Measurements from ENCODE around the gene LRRC27. TPM values are rescaled to one million over a fixed set of nuclear protein-coding genes. Genes with fewer than 3 reads are reported as not detected.

LRRC27 gene
- total RNA-seq, 4 donors from 2014 or later: 1.5 to 5.3 (median 2.4) TPM

DNA sequence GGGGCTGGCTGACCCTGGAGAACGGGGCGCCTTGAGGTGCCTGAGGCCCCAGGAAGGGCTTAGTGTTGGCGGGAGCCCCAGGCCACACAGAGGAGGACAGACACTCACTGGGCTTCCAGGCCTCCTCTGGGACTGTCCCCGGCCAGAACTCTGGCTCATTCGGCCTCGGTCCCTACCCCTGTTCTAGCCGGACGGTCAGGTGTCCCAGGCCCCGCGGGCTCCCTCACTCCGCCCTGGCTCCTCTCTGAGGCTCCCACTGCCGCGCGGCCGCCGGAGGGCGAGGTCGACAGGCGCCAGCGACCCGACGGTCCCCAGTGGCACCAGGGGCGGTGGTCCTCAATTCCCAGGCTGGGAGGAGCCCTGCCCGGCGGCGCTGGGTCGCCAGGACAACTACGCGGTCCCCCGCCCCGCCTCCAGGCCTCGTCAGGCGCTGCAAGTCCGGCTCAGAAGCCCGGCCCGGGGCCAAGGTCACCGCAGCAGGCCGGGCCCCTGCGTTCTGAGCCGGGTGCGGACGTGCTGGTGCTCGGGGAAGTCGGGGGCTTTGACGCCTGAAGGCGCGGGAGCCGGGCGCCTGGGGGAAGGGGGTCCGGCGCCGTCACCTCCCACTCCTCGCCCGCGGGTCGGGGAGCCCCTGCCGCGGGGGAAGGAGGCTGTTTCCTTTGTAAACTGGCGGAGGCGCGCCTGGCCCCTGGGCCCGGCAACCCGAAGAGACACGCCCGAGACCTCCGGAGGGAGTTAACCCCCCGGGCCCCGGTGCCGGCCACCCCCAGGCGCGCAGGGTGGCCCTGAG lies 63.9 kb downstream of the LRRC27 start:
- peaks cover 32 to 50% (median 44%) of the 10 kb centered on the region in 3 donors for H3K4me1 ChIP-seq
- peak overlapping the region; percentile 82 to 98 (median 97) for H3K27ac ChIP-seq
- H3K9me3 ChIP-seq: no peaks in the 10 kb centered on the region
- DNase-seq: no peak
- peaks cover 0 to 8% (median 0%) of the 10 kb centered on the region in 3 donors for H3K36me3 ChIP-seq
- peak overlapping the region; percentile 68 to 87 (median 71) for H3K4me3 ChIP-seq
- WGBS, 2 donors: no CpG with 5 or more reads among the region's 71 CpGs
- TF ChIP-seq, protein P1, sequence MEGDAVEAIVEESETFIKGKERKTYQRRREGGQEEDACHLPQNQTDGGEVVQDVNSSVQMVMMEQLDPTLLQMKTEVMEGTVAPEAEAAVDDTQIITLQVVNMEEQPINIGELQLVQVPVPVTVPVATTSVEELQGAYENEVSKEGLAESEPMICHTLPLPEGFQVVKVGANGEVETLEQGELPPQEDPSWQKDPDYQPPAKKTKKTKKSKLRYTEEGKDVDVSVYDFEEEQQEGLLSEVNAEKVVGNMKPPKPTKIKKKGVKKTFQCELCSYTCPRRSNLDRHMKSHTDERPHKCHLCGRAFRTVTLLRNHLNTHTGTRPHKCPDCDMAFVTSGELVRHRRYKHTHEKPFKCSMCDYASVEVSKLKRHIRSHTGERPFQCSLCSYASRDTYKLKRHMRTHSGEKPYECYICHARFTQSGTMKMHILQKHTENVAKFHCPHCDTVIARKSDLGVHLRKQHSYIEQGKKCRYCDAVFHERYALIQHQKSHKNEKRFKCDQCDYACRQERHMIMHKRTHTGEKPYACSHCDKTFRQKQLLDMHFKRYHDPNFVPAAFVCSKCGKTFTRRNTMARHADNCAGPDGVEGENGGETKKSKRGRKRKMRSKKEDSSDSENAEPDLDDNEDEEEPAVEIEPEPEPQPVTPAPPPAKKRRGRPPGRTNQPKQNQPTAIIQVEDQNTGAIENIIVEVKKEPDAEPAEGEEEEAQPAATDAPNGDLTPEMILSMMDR (IDR thresholded peaks at IDR 0.05): peak in 1 of 6 experiments; percentile 5
- TF ChIP-seq POLR2A (IDR thresholded peaks at IDR 0.05): peak in 1 of 4 donors; percentile 57
- intact Hi-C loops (cut with DNase I): loop anchor here (2.0 to 10.0 kb wide), 2 partner anchors 57 to 239 kb away; no protein-coding TSS in a partner anchor
- no peaks in the 10 kb centered on the region for H3K27me3 ChIP-seq

- H3K4me1 ChIP-seq: peaks cover 38 to 57% (median 51%) of the 10 kb centered on the region in 3 donors
- H3K4me3 ChIP-seq: peak overlapping the region; percentile 68 to 87 (median 71)
- H3K9me3 ChIP-seq: no peaks in the 10 kb centered on the region
- no CpG with 5 or more reads among the region's 80 CpGs for WGBS, 2 donors
- no peak for DNase-seq
- H3K27ac ChIP-seq: peak overlapping the region; percentile 82 to 98 (median 97)
- intact Hi-C loops (cut with DNase I): loop anchor here (10.0 kb wide), 1 partner anchor 238 kb away; no protein-coding TSS in a partner anchor
- H3K36me3 ChIP-seq: peaks cover 0 to 8% (median 0%) of the 10 kb centered on the region in 3 donors
- TF ChIP-seq, protein P1 (IDR thresholded peaks at IDR 0.05): peak in 5 of 6 experiments; percentile 18 to 57 (median 47)
- no peak for TF ChIP-seq POLR2A (IDR thresholded peaks at IDR 0.05)
- H3K27me3 ChIP-seq: no peaks in the 10 kb centered on the region
These were observed 64.6 kb downstream of the LRRC27 start for GRCh38 chr10:132396494-132397035.

GRCh38 chr10:132397036-132397541 lies 65.1 kb downstream of the LRRC27 start, which contains the start of gene PWWP2B:
TSS of gene PWWP2B (plus strand) at chr10:132397200. CDS start at chr10:132397227, 27 bp downstream.
- DNase-seq: no peak
- H3K27ac ChIP-seq: peak within 1 kb of the TSS; percentile 87 to 98 (median 97)
- H3K4me3 ChIP-seq: peak within 1 kb of the TSS; percentile 68 to 88 (median 79)
- TF ChIP-seq, protein P1 (IDR thresholded peaks at IDR 0.05): no peak
- TF ChIP-seq POLR2A (IDR thresholded peaks at IDR 0.05): peak in 1 of 4 donors; percentile 54
- peaks cover 0 to 8% (median 0%) of the 10 kb centered on the region in 3 donors for H3K36me3 ChIP-seq
- intact Hi-C loops (cut with DNase I): loop anchor here (10.0 kb wide), 1 partner anchor 238 kb away; no protein-coding TSS in a partner anchor
- H3K27me3 ChIP-seq: no peaks in the 10 kb centered on the region
- H3K9me3 ChIP-seq: no peaks in the 10 kb centered on the region
- H3K4me1 ChIP-seq: peaks cover 44 to 62% (median 56%) of the 10 kb centered on the region in 3 donors
- no CpG with 5 or more reads among the region's 86 CpGs for WGBS, 2 donors

GRCh38 chr10:132397671-132398565 lies 65.9 kb downstream of the LRRC27 start:
- H3K4me3 ChIP-seq: peak overlapping the region; percentile 68 to 88 (median 79)
- H3K9me3 ChIP-seq: no peaks in the 10 kb centered on the region
- WGBS, 2 donors: 9 to 17% methylated on average over 6 to 17 of the region's 40 CpGs
- TF ChIP-seq POLR2A (IDR thresholded peaks at IDR 0.05): peak in 1 of 4 donors; percentile 9
- TF ChIP-seq, protein P1 (IDR thresholded peaks at IDR 0.05): peak in 1 of 6 experiments; percentile 27
- peaks cover 0 to 8% (median 0%) of the 10 kb centered on the region in 3 donors for H3K36me3 ChIP-seq
- no peaks in the 10 kb centered on the region for H3K27me3 ChIP-seq
- DNase-seq: no peak
- peak overlapping the region; percentile 87 to 98 (median 97) for H3K27ac ChIP-seq
- intact Hi-C loops (cut with DNase I): loop anchor here (10.0 kb wide), 1 partner anchor 237 kb away; no protein-coding TSS in a partner anchor
- H3K4me1 ChIP-seq: peaks cover 48 to 70% (median 61%) of the 10 kb centered on the region in 3 donors

All from esophagus squamous epithelium (tissue), 5 donors.